Measurements from ENCODE around the gene RCE1.
A peak's percentile ranks its signal among the peaks of the same experiment; 100 is the strongest.
"Not testable (repeated sequence)": the region's sequence is repeated elsewhere in the genome, so short reads cannot be mapped to it uniquely, and the experiment has no call there.

Gene RCE1, protein sequence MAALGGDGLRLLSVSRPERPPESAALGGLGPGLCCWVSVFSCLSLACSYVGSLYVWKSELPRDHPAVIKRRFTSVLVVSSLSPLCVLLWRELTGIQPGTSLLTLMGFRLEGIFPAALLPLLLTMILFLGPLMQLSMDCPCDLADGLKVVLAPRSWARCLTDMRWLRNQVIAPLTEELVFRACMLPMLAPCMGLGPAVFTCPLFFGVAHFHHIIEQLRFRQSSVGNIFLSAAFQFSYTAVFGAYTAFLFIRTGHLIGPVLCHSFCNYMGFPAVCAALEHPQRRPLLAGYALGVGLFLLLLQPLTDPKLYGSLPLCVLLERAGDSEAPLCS

DNA sequence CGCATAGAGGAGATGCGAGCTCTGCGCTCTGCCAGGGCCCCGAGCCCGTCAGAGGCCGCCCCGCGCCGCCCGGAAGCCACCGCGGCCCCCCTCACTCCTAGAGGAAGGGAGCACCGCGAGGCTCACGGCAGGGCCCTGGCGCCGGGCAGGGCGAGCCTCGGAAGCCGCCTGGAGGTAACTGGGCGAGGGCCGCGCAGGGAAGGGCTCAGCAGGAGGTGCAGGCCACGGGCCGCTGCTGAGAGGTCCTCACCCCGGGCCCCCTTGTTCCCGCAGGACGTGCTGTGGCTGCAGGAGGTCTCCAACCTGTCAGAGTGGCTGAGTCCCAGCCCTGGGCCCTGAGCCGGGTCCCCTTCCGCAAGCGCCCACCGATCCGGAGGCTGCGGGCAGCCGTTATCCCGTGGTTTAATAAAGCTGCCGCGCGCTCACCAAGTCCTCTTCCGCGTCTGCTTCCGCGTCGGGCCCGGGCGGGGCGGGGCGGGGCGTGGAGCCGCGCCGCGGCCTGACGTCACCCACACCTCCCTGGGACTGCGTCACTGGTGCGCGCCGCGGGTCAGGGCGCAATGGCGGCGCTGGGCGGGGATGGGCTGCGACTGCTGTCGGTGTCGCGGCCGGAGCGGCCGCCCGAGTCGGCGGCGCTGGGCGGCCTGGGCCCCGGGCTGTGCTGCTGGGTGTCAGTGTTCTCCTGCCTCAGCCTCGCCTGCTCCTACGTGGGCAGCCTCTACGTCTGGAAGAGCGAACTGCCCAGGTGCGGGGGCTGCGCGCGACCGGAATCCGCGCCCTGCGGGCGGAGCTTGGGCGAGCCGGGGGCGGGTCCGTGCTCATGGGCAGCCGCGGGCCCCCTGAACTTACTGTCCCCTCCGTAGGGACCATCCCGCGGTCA, at the start of gene RCE1:
Gene RCE1 (plus strand): TSS at position 546 of the 880 bp plus-strand sequence. CDS start 15 bp downstream, at position 561.
- no peak for TF ChIP-seq ZNF274 (IDR thresholded peaks at IDR 0.05; ENCODE audit: low read depth, low read length)
- TF ChIP-seq YY1 (IDR thresholded peaks at IDR 0.05; ENCODE audit: insufficient read depth, insufficient read length) = peak; percentile 92
- TF ChIP-seq SUZ12 (IDR thresholded peaks at IDR 0.05; ENCODE audit: extremely low read depth, insufficient read depth, insufficient read length) = no peak
- Histone ChIP-seq H3K9me3 (ENCODE audit: insufficient read depth, low read length) (no peaks in the 10 kb centered on the region), H3K4me3 (ENCODE audit: insufficient read length, low read depth) (peak within 1 kb of the TSS; percentile 79), H3K9ac (ENCODE audit: insufficient read length, low read depth) (peak within 1 kb of the TSS; percentile 100), H3K27me3 (ENCODE audit: insufficient read depth, insufficient read length) (no peaks in the 10 kb centered on the region), H3K4me1 (ENCODE audit: insufficient read depth, insufficient read length) (peaks cover 7% of the 10 kb centered on the region), H3K36me3 (ENCODE audit: insufficient read depth, insufficient read length, low read length) (peaks cover 76% of the 10 kb centered on the region)
- peak; percentile 88 for DNase-seq (ENCODE audit: low read depth, low spot score)

DNA sequence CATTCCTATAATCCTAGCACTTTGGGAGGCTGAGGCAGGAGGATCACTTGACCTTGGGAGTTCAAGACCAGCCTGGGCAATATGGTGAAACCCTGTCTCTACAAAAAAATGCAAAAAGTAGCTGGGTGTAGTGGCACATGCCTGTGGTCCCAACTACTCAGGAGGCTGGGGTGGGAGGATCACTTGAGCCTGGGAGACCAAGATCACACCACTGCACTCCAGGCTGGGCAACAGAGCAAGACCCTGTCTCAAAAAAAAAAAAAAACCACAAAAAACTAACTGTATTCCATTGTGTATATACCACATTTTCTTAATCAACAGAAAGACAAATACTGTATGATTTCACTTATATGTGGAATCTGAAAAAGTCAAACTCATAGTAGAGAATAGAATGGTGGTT, 43.4 kb upstream of the RCE1 start:
- peaks cover 12% of the 10 kb centered on the region for H3K36me3 ChIP-seq (ENCODE audit: insufficient read depth, insufficient read length, low read length)
- not testable (repeated sequence) for H3K27me3 ChIP-seq (ENCODE audit: insufficient read depth, insufficient read length); H3K4me1 ChIP-seq (ENCODE audit: insufficient read depth, insufficient read length); DNase-seq (ENCODE audit: low read depth, low spot score); H3K4me3 ChIP-seq (ENCODE audit: insufficient read length, low read depth); H3K9me3 ChIP-seq (ENCODE audit: insufficient read depth, low read length); H3K9ac ChIP-seq (ENCODE audit: insufficient read length, low read depth)

DNA sequence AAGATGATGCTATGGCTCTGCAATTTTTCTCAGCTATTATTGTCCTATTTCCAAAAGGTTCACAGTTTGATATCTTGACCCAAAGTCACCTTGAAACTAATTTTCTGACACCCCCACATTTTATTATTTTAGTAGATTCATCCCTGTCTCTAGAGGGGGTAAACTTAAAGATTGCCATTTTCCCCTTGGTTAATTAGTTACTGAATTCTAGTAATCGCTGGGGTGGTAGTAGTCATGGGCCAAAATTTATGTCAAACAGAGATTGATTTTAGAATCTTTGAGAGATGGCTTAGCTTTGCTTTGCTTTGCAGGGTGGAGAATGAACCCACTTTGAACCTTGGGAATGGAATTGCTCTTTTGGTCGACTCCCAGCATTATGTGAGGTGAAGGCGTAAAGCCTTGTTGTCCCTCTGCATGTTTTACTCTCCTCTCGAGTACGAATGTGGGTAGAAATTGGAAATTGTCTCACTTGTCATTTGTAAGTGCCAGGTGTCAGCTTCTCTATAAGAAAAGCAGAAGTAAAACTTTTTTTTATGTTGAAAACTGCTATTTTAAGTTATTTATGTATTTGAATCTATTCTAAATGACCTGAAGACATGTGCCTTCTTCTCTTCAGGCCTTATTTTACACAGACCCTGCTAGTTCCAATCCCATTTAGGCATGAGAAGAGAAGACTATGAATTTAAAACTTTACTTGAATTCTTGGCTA, 42.4 kb upstream of the RCE1 start:
- Histone ChIP-seq H3K36me3 (ENCODE audit: insufficient read depth, insufficient read length, low read length) (peaks cover 20% of the 10 kb centered on the region), H3K4me3 (ENCODE audit: insufficient read length, low read depth) (no peak overlapping the region), H3K27me3 (ENCODE audit: insufficient read depth, insufficient read length) (no peaks in the 10 kb centered on the region), H3K9me3 (ENCODE audit: insufficient read depth, low read length) (no peaks in the 10 kb centered on the region), H3K9ac (ENCODE audit: insufficient read length, low read depth) (no peak overlapping the region), H3K4me1 (ENCODE audit: insufficient read depth, insufficient read length) (no peaks in the 10 kb centered on the region)
- no peak for DNase-seq (ENCODE audit: low read depth, low spot score)
- TF ChIP-seq SUZ12 (IDR thresholded peaks at IDR 0.05; ENCODE audit: extremely low read depth, insufficient read depth, insufficient read length) (no peak), ZNF274 (IDR thresholded peaks at IDR 0.05; ENCODE audit: low read depth, low read length) (no peak), YY1 (IDR thresholded peaks at IDR 0.05; ENCODE audit: insufficient read depth, insufficient read length) (no peak)

DNA sequence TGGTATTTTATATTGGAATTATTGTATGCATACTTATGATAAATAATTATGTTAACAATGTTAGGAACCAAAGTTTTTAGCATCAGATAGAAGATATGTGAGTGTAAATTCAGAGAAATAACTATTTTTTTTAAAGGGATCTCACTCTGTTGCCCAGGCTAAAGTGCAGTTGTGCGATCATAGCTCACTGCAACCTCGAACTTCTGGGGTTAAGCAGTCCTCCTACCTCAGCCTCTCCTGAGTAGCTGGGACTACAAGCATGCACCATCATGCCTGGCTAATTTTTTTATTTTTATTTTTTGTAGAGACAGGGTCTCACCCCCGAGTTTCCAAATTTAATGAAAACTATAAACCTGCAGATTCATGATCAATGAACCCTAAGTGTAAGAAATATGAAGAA, 33.6 kb upstream of the RCE1 start:
- Histone ChIP-seq H3K4me1 (ENCODE audit: insufficient read depth, insufficient read length) (no peaks in the 10 kb centered on the region), H3K4me3 (ENCODE audit: insufficient read length, low read depth) (no peak overlapping the region), H3K27me3 (ENCODE audit: insufficient read depth, insufficient read length) (no peaks in the 10 kb centered on the region), H3K9ac (ENCODE audit: insufficient read length, low read depth) (no peak overlapping the region), H3K36me3 (ENCODE audit: insufficient read depth, insufficient read length, low read length) (peaks cover 15% of the 10 kb centered on the region), H3K9me3 (ENCODE audit: insufficient read depth, low read length) (no peaks in the 10 kb centered on the region)
- TF ChIP-seq ZNF274 (IDR thresholded peaks at IDR 0.05; ENCODE audit: low read depth, low read length) (no peak), YY1 (IDR thresholded peaks at IDR 0.05; ENCODE audit: insufficient read depth, insufficient read length) (no peak), SUZ12 (IDR thresholded peaks at IDR 0.05; ENCODE audit: extremely low read depth, insufficient read depth, insufficient read length) (no peak)
- DNase-seq (ENCODE audit: low read depth, low spot score) = no peak

DNA sequence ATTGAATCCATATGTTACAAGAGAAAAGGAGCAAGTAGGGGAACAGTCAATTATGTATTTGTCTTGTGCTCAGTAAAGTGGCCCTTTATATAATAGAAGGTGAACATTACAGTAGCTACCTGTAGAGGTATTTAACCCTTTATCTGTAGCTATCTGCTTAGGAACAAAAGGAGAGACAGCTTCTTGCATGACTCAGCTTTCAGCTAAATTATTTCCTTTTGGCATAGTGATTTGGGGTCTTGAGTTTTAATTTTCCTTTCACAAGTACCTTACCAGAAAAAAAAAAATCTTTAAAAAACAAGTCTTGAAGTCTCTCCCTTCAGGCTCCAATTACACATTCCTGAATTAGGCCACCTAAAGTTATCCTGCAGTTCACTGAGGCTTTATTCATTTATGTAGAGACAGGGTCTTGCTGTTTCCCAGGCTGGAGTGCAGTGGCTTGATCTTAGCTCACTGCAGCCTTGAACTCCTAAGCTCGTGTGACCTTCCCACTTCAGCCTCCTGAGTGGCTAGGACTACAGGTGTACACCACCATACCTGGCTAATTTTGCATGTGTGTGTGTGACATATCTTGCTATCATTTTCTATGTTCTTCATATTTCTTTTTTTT, 32.6 kb upstream of the RCE1 start:
- peak; percentile 54 for DNase-seq (ENCODE audit: low read depth, low spot score)
- no peaks in the 10 kb centered on the region for H3K4me1 ChIP-seq (ENCODE audit: insufficient read depth, insufficient read length)
- peak overlapping the region; percentile 37 for H3K9ac ChIP-seq (ENCODE audit: insufficient read length, low read depth)
- H3K9me3 ChIP-seq (ENCODE audit: insufficient read depth, low read length) = no peaks in the 10 kb centered on the region
- no peak for TF ChIP-seq YY1 (IDR thresholded peaks at IDR 0.05; ENCODE audit: insufficient read depth, insufficient read length)
- no peak for TF ChIP-seq ZNF274 (IDR thresholded peaks at IDR 0.05; ENCODE audit: low read depth, low read length)
- no peak for TF ChIP-seq SUZ12 (IDR thresholded peaks at IDR 0.05; ENCODE audit: extremely low read depth, insufficient read depth, insufficient read length)
- peaks cover 8% of the 10 kb centered on the region for H3K36me3 ChIP-seq (ENCODE audit: insufficient read depth, insufficient read length, low read length)
- no peak overlapping the region for H3K4me3 ChIP-seq (ENCODE audit: insufficient read length, low read depth)
- no peaks in the 10 kb centered on the region for H3K27me3 ChIP-seq (ENCODE audit: insufficient read depth, insufficient read length)

DNA sequence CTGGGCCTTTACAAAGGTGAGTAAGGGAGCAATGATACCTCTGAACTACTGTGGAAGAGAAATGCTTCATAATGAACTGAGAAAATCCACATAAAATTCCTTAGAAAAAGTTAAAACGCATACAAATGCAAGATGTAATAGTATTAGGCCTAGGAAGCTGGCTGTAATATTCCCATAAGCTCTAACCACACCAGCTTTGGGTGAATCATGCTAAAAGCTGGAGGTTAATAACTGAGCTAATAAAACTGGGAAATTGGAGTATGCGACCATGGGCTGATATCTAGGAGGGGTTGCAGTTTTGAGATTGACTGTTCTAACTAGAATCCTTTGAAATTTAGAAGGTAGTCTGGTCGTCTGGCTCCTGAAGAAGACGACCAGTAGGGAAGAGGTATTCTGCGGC, 28.6 kb upstream of the RCE1 start:
- TF ChIP-seq YY1 (IDR thresholded peaks at IDR 0.05; ENCODE audit: insufficient read depth, insufficient read length) (no peak), ZNF274 (IDR thresholded peaks at IDR 0.05; ENCODE audit: low read depth, low read length) (no peak), SUZ12 (IDR thresholded peaks at IDR 0.05; ENCODE audit: extremely low read depth, insufficient read depth, insufficient read length) (no peak)
- Histone ChIP-seq H3K9me3 (ENCODE audit: insufficient read depth, low read length) (no peaks in the 10 kb centered on the region), H3K4me1 (ENCODE audit: insufficient read depth, insufficient read length) (no peaks in the 10 kb centered on the region), H3K27me3 (ENCODE audit: insufficient read depth, insufficient read length) (no peaks in the 10 kb centered on the region), H3K36me3 (ENCODE audit: insufficient read depth, insufficient read length, low read length) (peaks cover 10% of the 10 kb centered on the region), H3K9ac (ENCODE audit: insufficient read length, low read depth) (no peak overlapping the region), H3K4me3 (ENCODE audit: insufficient read length, low read depth) (no peak overlapping the region)
- no peak for DNase-seq (ENCODE audit: low read depth, low spot score)
